Adrenal gland (tissue), 12 donors: Measurements from ENCODE around the gene NFIC. TPM values are rescaled to one million over a fixed set of nuclear protein-coding genes. Genes with fewer than 3 reads are reported as not detected.

Experiments
- DNase-seq, 7 donors: peaks; one replicate each; pipeline ENCODE4 v3.0.0-alpha.2; 2019 to 2020
- H3K27ac ChIP-seq, 5 donors: fragments of 200-600 bp; sonication (generic) in 4 of 5; 1 replicate in 3 of 5; 2 replicates in 2 of 5; pipeline versions ENCODE4 v1.5.1 to v1.8.0; 2016 to 2020; ENCODE audit warnings: mild to moderate bottlenecking in 1 of 5
- H3K27me3 ChIP-seq: fragments of 200-600 bp; 2 replicates; pipeline ENCODE4 v1.8.0; 2021
- H3K36me3 ChIP-seq, 2 donors: fragments of 200-600 bp; replicated peaks in 1 of 2; 1 replicate in 1 of 2; 2 replicates in 1 of 2; pipeline versions ENCODE4 v1.5.1 to v1.8.0; 2018 to 2022
- H3K4me1 ChIP-seq, 2 donors: fragments of 200-600 bp; replicated peaks in 1 of 2; 1 replicate in 1 of 2; 2 replicates in 1 of 2; pipeline versions ENCODE4 v1.5.1 to v1.8.0; 2018 to 2021
- H3K4me3 ChIP-seq, 4 donors: fragments of 200-600 bp; sonication (generic) in 3 of 4; one replicate each; pipeline ENCODE4 v1.5.1; 2016 to 2018
- H3K9me3 ChIP-seq, 3 donors: fragments of 200-600 bp; sonication (generic) in 1 of 3; replicated peaks in 1 of 3; 1 replicate in 2 of 3; 2 replicates in 1 of 3; pipeline versions ENCODE4 v1.5.1 to v1.8.0; 2016 to 2021
- CTCF ChIP-seq, 6 experiments: fragments of 450-650 bp in 4 of 6; fragments of 200-600 bp in 2 of 6; sonication (generic) in 1 of 6; IDR thresholded peaks; 1 replicate in 5 of 6; 2 replicates in 1 of 6; pipeline versions ENCODE4 v1.5.1 to v1.8.0; 2016 to 2021; ENCODE audit warnings: antibody characterized with exemption in 6 of 6, mild to moderate bottlenecking in 2 of 6, moderate library complexity in 1 of 6
- POLR2A ChIP-seq, 2 donors: fragments of 450-650 bp; IDR thresholded peaks; one replicate each; pipeline ENCODE4 v1.6.1; 2017; ENCODE audit warnings: antibody characterized with exemption in 2 of 2, mild to moderate bottlenecking in 2 of 2, moderate library complexity in 1 of 2
- WGBS, 4 donors: extraction: QIAGEN DNeasy Blood & Tissue Kit in 2 of 4; methylation state at CpG; one replicate each; pipeline versions ENCODE4 v1.1.5 to v1.1.7; 2013 to 2017; 5-methylcytosine and 5-hydroxymethylcytosine counted together
- intact Hi-C, 2 donors: fragments of 100-400 bp; cut with DNase I; formaldehyde crosslinking; loops; one replicate each; pipeline versions ENCODE4 v1.14.1 to v1.15.0; 2022 to 2023
- polyA plus RNA-seq, 3 donors: library from polyadenylated mRNA; stranded (reverse); fragments of 200-250 nt in 2 of 3; fragments of 350-450 nt in 1 of 3; fragmentation: Illumina TruSeq in 1 of 3; extraction: RNeasy Lipid Tissue Mini Kit (QIAGEN cat#74804) in 1 of 3; gene quantifications; one replicate each; pipeline ENCODE4 v1.2.3, GENCODE V29; 2013 to 2014
- total RNA-seq, 9 donors: library from RNA; depleted of rRNA in 4 of 9; stranded (reverse); fragments of >200 nt in 4 of 9; fragments of 120-200 nt in 1 of 9; fragmentation: NEBNext Ultra II Directional in 1 of 9; extraction: Animal tissue kit (Norgen Biotek cat#: 25700) in 1 of 9; gene quantifications; one replicate each; pipeline versions ENCODE4 v1.1.0 to v1.2.4, GENCODE V29; 2013 to 2023
- donor health status: healthy with polysubstance abuse.
- donor health status: Bipolar disorder and iron deficiency.
- donor health status: DM: yes; HTN: yes; CAD: no.
- donor health status: DM: no; HTN: no; CAD: no.
- donor health status: DM: no; HTN: no; CAD: no.
- donor health status: DM: yes; HTN: yes; CAD: no.

The NFIC gene
- total and polyA plus RNA-seq, 12 donors = 3.5 to 329 (median 171) TPM

GRCh38 chr19:3386447-3387234, 20.3 kb downstream of the NFIC start:
- H3K27me3 ChIP-seq = no peaks in the 10 kb centered on the region
- H3K9me3 ChIP-seq = no peaks in the 10 kb centered on the region
- H3K36me3 ChIP-seq = peaks cover 0 to 20% of the 10 kb centered on the region in 2 donors
- DNase-seq = peak in 6 of 7 donors; percentile 53 to 80 (median 60)
- peaks cover 80 to 87% of the 10 kb centered on the region in 2 donors for H3K4me1 ChIP-seq
- no peak overlapping the region for H3K4me3 ChIP-seq
- no peak for TF ChIP-seq POLR2A (IDR thresholded peaks at IDR 0.05)
- TF ChIP-seq CTCF (IDR thresholded peaks at IDR 0.05) = no peak
- intact Hi-C loops = no loop called here
- 59 to 68% (median 62%) methylated on average over 18 to 25 of the region's 25 CpGs for WGBS, 4 donors
- peak overlapping the region; percentile 71 to 95 (median 91) for H3K27ac ChIP-seq

- intact Hi-C loops = loop anchor here in 1 of 2 donors (2.0 kb wide), 1 partner anchor 15 kb away; no protein-coding TSS in a partner anchor
These were observed 21.5 kb downstream of the NFIC start for GRCh38 chr19:3387645-3388589.

GRCh38 chr19:3389446-3389778, 23.0 kb downstream of the NFIC start:
- TF ChIP-seq CTCF (IDR thresholded peaks at IDR 0.05) (no peak), POLR2A (IDR thresholded peaks at IDR 0.05) (no peak)
- Histone ChIP-seq H3K36me3 (peaks cover 0 to 8% of the 10 kb centered on the region in 2 donors), H3K4me3 (no peak overlapping the region), H3K27ac (peak overlapping the region in 4 of 5 donors; percentile 50 to 95 (median 92)), H3K4me1 (peaks cover 54 to 65% of the 10 kb centered on the region in 2 donors), H3K9me3 (no peaks in the 10 kb centered on the region), H3K27me3 (no peaks in the 10 kb centered on the region)
- intact Hi-C loops = loop anchor here in 1 of 2 donors (2.0 kb wide), 1 partner anchor 13 kb away; no protein-coding TSS in a partner anchor
- WGBS, 4 donors = 45 to 87% (median 80%) methylated on average over 4 to 9 of the region's 9 CpGs
- DNase-seq = no peak

More at GRCh38 chr19:3387645-3388589, 21.5 kb downstream of the NFIC start:
- Histone ChIP-seq H3K36me3 (peaks cover 0 to 15% of the 10 kb centered on the region in 2 donors), H3K27ac (peak overlapping the region; percentile 71 to 95 (median 91)), H3K4me3 (peak overlapping the region in 1 of 4 donors; percentile 23), H3K9me3 (no peaks in the 10 kb centered on the region), H3K27me3 (no peaks in the 10 kb centered on the region), H3K4me1 (peaks cover 69 to 80% of the 10 kb centered on the region in 2 donors)
- WGBS, 4 donors = 29 to 36% (median 35%) methylated on average over 9 to 42 of the region's 42 CpGs
- DNase-seq = peak; percentile 93 to 96 (median 94)
- TF ChIP-seq POLR2A (IDR thresholded peaks at IDR 0.05) = peak in 1 of 2 donors; percentile 51
- TF ChIP-seq CTCF (IDR thresholded peaks at IDR 0.05) = peak in 2 of 6 experiments; percentile 30 to 41
